ENCODE results near the gene MAN2B2.
"Not testable (repeated sequence)": the region's sequence is repeated elsewhere in the genome, so short reads cannot be mapped to it uniquely, and the experiment has no call there.

Gene MAN2B2

DNA sequence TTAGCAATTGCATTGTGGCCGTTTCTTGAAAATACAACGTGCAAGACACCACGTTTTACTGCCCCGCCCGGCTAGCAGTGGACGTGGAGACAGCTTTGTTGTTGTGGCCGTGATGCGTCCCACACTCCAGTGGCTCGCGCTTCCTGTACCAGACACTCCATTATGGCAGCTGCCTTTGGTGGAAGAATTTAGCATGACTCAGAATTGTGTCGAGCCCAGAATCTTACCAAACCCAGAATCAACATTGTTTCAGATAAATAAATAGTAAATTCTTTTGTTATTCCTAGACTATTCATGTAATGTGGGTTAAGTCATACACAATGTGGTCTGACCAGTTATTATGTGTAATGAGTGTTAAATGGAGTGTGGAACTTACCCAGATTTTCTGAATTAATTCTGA lies 93.4 kb downstream of the MAN2B2 start:
- no peak overlapping the region for H3K4me3 ChIP-seq (ENCODE audit: low read length in 2 of 2)
- no CpG with 5 or more reads among the region's 11 CpGs for WGBS, 2 donors (ENCODE audit: extremely low coverage in 2 of 2, insufficient read length in 2 of 2, insufficient replicate concordance in 1 of 2)
- H2BK12ac ChIP-seq (ENCODE audit: low read length) = no peak overlapping the region
- H4K91ac ChIP-seq (ENCODE audit: low read depth, low read length, poor library complexity) = no peak overlapping the region
- peaks cover 3% of the 10 kb centered on the region for H3K79me1 ChIP-seq (ENCODE audit: low read depth, low read length)
- H2AK5ac ChIP-seq (ENCODE audit: low read depth, low read length) = no peak overlapping the region
- H2AFZ ChIP-seq (ENCODE audit: low read length) = no peak overlapping the region
- no peak overlapping the region for H3K27ac ChIP-seq (replicated peaks; ENCODE audit: low read length)
- peaks cover 8 to 12% of the 10 kb centered on the region in 2 donors for H3K9me3 ChIP-seq (replicated peaks in 1 of 2; ENCODE audit: control insufficient read depth in 2 of 2, insufficient read depth in 1 of 2, low read depth in 1 of 2, low read length in 2 of 2)
- H3K18ac ChIP-seq (ENCODE audit: low read length) = no peak overlapping the region
- no peak overlapping the region for H2BK120ac ChIP-seq (ENCODE audit: low read depth, low read length)
- H3K23ac ChIP-seq (ENCODE audit: low read depth, low read length, poor library complexity) = no peak overlapping the region
- H2BK15ac ChIP-seq (ENCODE audit: low read length) = no peak overlapping the region
- H3K4ac ChIP-seq (ENCODE audit: low read length) = no peak overlapping the region
- H4K8ac ChIP-seq (ENCODE audit: low read depth, low read length) = no peak overlapping the region
- H3K4me1 ChIP-seq (ENCODE audit: control insufficient read depth in 2 of 2, insufficient read depth in 1 of 2, low read depth in 1 of 2, low read length in 2 of 2) = no peaks in the 10 kb centered on the region
- H3K36me3 ChIP-seq (replicated peaks in 1 of 2; ENCODE audit: control insufficient read depth in 2 of 2, insufficient read depth in 2 of 2, low read length in 2 of 2) = peaks cover 0 to 3% of the 10 kb centered on the region in 2 donors
- H3K14ac ChIP-seq (ENCODE audit: low read length) = no peak overlapping the region
- no peak overlapping the region for H2BK5ac ChIP-seq (ENCODE audit: low read length)
- peaks cover 0 to 5% (median 0%) of the 10 kb centered on the region in 3 experiments for H3K27me3 ChIP-seq (ENCODE audit: control insufficient read depth in 3 of 3, insufficient read depth in 3 of 3, low read depth in 1 of 3, low read length in 3 of 3)
- no peak overlapping the region for H3K9ac ChIP-seq (ENCODE audit: low read depth, low read length, poor library complexity)
- no peak overlapping the region for H3K4me2 ChIP-seq (ENCODE audit: insufficient read depth, low read length, poor library complexity, severe bottlenecking)
- no peak for DNase-seq (ENCODE audit: low spot score)

DNA sequence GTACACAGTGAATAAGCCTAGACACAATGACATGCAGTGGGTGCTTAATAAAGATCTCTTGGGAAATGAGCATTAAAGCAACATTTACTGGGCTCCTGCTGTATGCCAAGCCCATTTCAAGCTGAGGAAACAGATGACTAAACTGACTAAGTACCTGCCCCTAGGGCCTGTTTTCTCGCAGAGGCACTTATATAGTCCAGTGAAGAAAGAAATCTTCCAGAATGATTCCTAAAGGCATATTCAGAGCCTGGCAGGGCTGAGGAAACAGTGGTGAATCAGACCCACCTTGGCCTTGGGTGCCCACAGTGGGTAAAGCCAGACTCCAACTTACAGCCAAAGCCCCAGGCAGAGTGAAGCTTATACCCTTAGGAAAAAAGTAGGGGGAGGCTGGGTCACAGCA lies 96.7 kb downstream of the MAN2B2 start:
- no peak overlapping the region for H3K4ac ChIP-seq (ENCODE audit: low read length)
- no peak overlapping the region for H3K4me2 ChIP-seq (ENCODE audit: insufficient read depth, low read length, poor library complexity, severe bottlenecking)
- H4K8ac ChIP-seq (ENCODE audit: low read depth, low read length) = no peak overlapping the region
- H2BK12ac ChIP-seq (ENCODE audit: low read length) = no peak overlapping the region
- H3K36me3 ChIP-seq (replicated peaks in 1 of 2; ENCODE audit: control insufficient read depth in 2 of 2, insufficient read depth in 2 of 2, low read length in 2 of 2) = peaks cover 10 to 16% of the 10 kb centered on the region in 2 donors
- H2AK5ac ChIP-seq (ENCODE audit: low read depth, low read length) = no peak overlapping the region
- H3K79me1 ChIP-seq (ENCODE audit: low read depth, low read length) = peaks cover 2% of the 10 kb centered on the region
- H2BK5ac ChIP-seq (ENCODE audit: low read length) = no peak overlapping the region
- no peak overlapping the region for H2AFZ ChIP-seq (ENCODE audit: low read length)
- no peak overlapping the region for H3K14ac ChIP-seq (ENCODE audit: low read length)
- H4K91ac ChIP-seq (ENCODE audit: low read depth, low read length, poor library complexity) = no peak overlapping the region
- H3K23ac ChIP-seq (ENCODE audit: low read depth, low read length, poor library complexity) = no peak overlapping the region
- WGBS, 2 donors (ENCODE audit: extremely low coverage in 2 of 2, insufficient read length in 2 of 2, insufficient replicate concordance in 1 of 2) = no CpG with 5 or more reads among the region's 1 CpG
- no peak overlapping the region for H3K18ac ChIP-seq (ENCODE audit: low read length)
- peaks cover 0 to 6% of the 10 kb centered on the region in 2 donors for H3K4me1 ChIP-seq (ENCODE audit: control insufficient read depth in 2 of 2, insufficient read depth in 1 of 2, low read depth in 1 of 2, low read length in 2 of 2)
- H2BK15ac ChIP-seq (ENCODE audit: low read length) = no peak overlapping the region
- no peak overlapping the region for H3K9ac ChIP-seq (ENCODE audit: low read depth, low read length, poor library complexity)
- no peak for DNase-seq (ENCODE audit: low spot score)
- no peak overlapping the region for H3K27ac ChIP-seq (replicated peaks; ENCODE audit: low read length)
- no peak overlapping the region for H3K4me3 ChIP-seq (ENCODE audit: low read length in 2 of 2)
- H3K9me3 ChIP-seq (replicated peaks in 1 of 2; ENCODE audit: control insufficient read depth in 2 of 2, insufficient read depth in 1 of 2, low read depth in 1 of 2, low read length in 2 of 2) = peaks cover 0 to 7% of the 10 kb centered on the region in 2 donors
- no peak overlapping the region for H2BK120ac ChIP-seq (ENCODE audit: low read depth, low read length)
- H3K27me3 ChIP-seq (ENCODE audit: control insufficient read depth in 3 of 3, insufficient read depth in 3 of 3, low read depth in 1 of 3, low read length in 3 of 3) = peaks cover 0 to 6% (median 0%) of the 10 kb centered on the region in 3 experiments

DNA sequence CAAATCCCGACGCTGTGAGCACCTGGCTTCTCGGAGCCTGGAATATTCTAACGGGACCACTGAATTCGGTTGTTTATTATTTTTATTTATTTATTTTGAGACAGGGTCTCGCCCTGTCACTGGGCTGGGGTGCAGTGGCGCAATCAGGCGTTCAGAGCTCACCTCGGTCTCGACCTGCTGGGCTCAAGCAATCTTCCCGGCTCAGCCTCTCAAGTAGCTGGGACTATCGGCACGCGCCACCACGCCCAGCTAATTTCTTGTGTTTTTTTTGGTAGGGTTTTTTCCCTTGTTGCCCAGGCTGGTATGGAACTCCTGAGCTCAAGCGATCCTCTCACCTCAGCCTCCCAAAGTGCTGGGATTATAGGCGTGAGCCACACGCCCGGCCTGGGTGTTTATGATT lies 97.1 kb downstream of the MAN2B2 start:
- Histone ChIP-seq H2BK12ac (ENCODE audit: low read length) (no peak overlapping the region), H2AFZ (ENCODE audit: low read length) (no peak overlapping the region), H3K4ac (ENCODE audit: low read length) (no peak overlapping the region), H3K9me3 (replicated peaks in 1 of 2; ENCODE audit: control insufficient read depth in 2 of 2, insufficient read depth in 1 of 2, low read depth in 1 of 2, low read length in 2 of 2) (peaks cover 0 to 7% of the 10 kb centered on the region in 2 donors), H3K36me3 (replicated peaks in 1 of 2; ENCODE audit: control insufficient read depth in 2 of 2, insufficient read depth in 2 of 2, low read length in 2 of 2) (peaks cover 13 to 21% of the 10 kb centered on the region in 2 donors), H2BK5ac (ENCODE audit: low read length) (no peak overlapping the region), H3K18ac (ENCODE audit: low read length) (no peak overlapping the region), H3K9ac (ENCODE audit: low read depth, low read length, poor library complexity) (no peak overlapping the region), H3K4me1 (ENCODE audit: control insufficient read depth in 2 of 2, insufficient read depth in 1 of 2, low read depth in 1 of 2, low read length in 2 of 2) (peaks cover 0 to 8% of the 10 kb centered on the region in 2 donors), H3K27ac (replicated peaks; ENCODE audit: low read length) (no peak overlapping the region), H2BK120ac (ENCODE audit: low read depth, low read length) (no peak overlapping the region), H3K79me1 (ENCODE audit: low read depth, low read length) (peaks cover 5% of the 10 kb centered on the region), H3K4me2 (ENCODE audit: insufficient read depth, low read length, poor library complexity, severe bottlenecking) (no peak overlapping the region), H4K8ac (ENCODE audit: low read depth, low read length) (no peak overlapping the region), H3K4me3 (ENCODE audit: low read length in 2 of 2) (no peak overlapping the region), H4K91ac (ENCODE audit: low read depth, low read length, poor library complexity) (no peak overlapping the region), H2AK5ac (ENCODE audit: low read depth, low read length) (no peak overlapping the region), H3K14ac (ENCODE audit: low read length) (no peak overlapping the region), H3K23ac (ENCODE audit: low read depth, low read length, poor library complexity) (no peak overlapping the region), H3K27me3 (ENCODE audit: control insufficient read depth in 3 of 3, insufficient read depth in 3 of 3, low read depth in 1 of 3, low read length in 3 of 3) (peaks cover 0 to 6% (median 0%) of the 10 kb centered on the region in 3 experiments), H2BK15ac (ENCODE audit: low read length) (no peak overlapping the region)
- no peak for DNase-seq (ENCODE audit: low spot score)
- WGBS, 2 donors (ENCODE audit: extremely low coverage in 2 of 2, insufficient read length in 2 of 2, insufficient replicate concordance in 1 of 2) = no CpG with 5 or more reads among the region's 19 CpGs

DNA sequence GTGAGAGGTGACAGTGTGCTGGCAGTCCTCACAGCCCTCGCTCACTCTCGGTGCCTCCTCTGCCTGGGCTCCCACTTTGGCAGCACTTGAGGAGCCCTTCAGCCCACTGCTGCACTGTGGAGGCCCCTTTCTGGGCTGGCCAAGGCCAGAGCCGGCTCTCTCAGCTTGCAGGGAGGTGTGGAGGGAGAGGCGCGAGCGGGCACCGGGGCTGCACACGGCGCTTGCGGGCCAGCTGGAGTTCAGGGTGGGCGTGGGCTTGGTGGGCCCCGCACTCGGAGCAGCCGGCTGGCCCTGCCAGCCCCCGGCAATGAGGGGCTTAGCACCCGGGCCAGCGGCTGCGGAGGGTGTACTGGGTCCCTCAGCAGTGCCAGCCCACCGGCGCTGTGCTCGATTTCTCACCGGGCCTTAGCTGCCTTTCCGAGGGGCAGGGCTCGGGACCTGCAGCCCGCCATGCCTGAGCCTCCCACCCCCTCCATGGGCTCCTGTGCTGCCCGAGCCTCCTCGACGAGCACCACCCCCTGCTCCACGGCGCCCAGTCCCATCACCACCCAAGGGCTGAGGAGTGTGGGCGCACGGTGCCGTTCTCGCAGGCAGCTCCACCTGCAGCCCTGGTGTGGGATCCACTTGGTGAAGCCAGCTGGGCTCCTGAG lies 97.7 kb downstream of the MAN2B2 start:
- not testable (repeated sequence) for H3K4me1 ChIP-seq (ENCODE audit: control insufficient read depth in 2 of 2, insufficient read depth in 1 of 2, low read depth in 1 of 2, low read length in 2 of 2); H4K91ac ChIP-seq (ENCODE audit: low read depth, low read length, poor library complexity); H3K9me3 ChIP-seq (replicated peaks in 1 of 2; ENCODE audit: control insufficient read depth in 2 of 2, insufficient read depth in 1 of 2, low read depth in 1 of 2, low read length in 2 of 2); H2AFZ ChIP-seq (ENCODE audit: low read length); H3K79me1 ChIP-seq (ENCODE audit: low read depth, low read length); H3K9ac ChIP-seq (ENCODE audit: low read depth, low read length, poor library complexity); H2BK120ac ChIP-seq (ENCODE audit: low read depth, low read length); H3K4me2 ChIP-seq (ENCODE audit: insufficient read depth, low read length, poor library complexity, severe bottlenecking); H4K8ac ChIP-seq (ENCODE audit: low read depth, low read length); H2BK15ac ChIP-seq (ENCODE audit: low read length); H3K27me3 ChIP-seq (ENCODE audit: control insufficient read depth in 3 of 3, insufficient read depth in 3 of 3, low read depth in 1 of 3, low read length in 3 of 3); H3K27ac ChIP-seq (replicated peaks; ENCODE audit: low read length); H2BK5ac ChIP-seq (ENCODE audit: low read length); H3K4ac ChIP-seq (ENCODE audit: low read length); H3K4me3 ChIP-seq (ENCODE audit: low read length in 2 of 2); DNase-seq (ENCODE audit: low spot score); H2BK12ac ChIP-seq (ENCODE audit: low read length); H3K14ac ChIP-seq (ENCODE audit: low read length); H3K23ac ChIP-seq (ENCODE audit: low read depth, low read length, poor library complexity); H2AK5ac ChIP-seq (ENCODE audit: low read depth, low read length); H3K18ac ChIP-seq (ENCODE audit: low read length)
- H3K36me3 ChIP-seq (replicated peaks in 1 of 2; ENCODE audit: control insufficient read depth in 2 of 2, insufficient read depth in 2 of 2, low read length in 2 of 2) = peaks cover 13 to 23% of the 10 kb centered on the region in 2 donors
- WGBS, 2 donors (ENCODE audit: extremely low coverage in 2 of 2, insufficient read length in 2 of 2, insufficient replicate concordance in 1 of 2) = no CpG with 5 or more reads among the region's 34 CpGs
